GM23248 (cell line): ENCODE measurements around the gene CREB5. TPM values are rescaled to one million over a fixed set of nuclear protein-coding genes. Genes with fewer than 3 reads are reported as not detected.
"Not testable (repeated sequence)": the region's sequence is repeated elsewhere in the genome, so short reads cannot be mapped to it uniquely, and the experiment has no call there.

Experiments used
- DNase-seq: peaks from one replicate; pipeline ENCODE4 v3.0.0-alpha.2; 2015
- H2AFZ ChIP-seq: fragments of 200-600 bp; sonication (generic); 2 replicates; pipeline ENCODE4 v1.6.1; 2016; ENCODE audit warnings: antibody characterized with exemption
- H3F3A ChIP-seq: fragments of 200-600 bp; sonication (generic); 2 replicates; pipeline ENCODE4 v1.6.1; 2016; ENCODE audit warnings: mild to moderate bottlenecking, antibody characterized with exemption, mixed run types; ENCODE audit not compliant: insufficient read depth
- H3K27ac ChIP-seq: fragments of 200-600 bp; sonication (generic); 2 replicates; pipeline ENCODE4 v1.5.1; 2016; ENCODE audit warnings: mild to moderate bottlenecking
- H3K27me3 ChIP-seq: fragments of 200-600 bp; sonication (generic); replicated peaks from 2 replicates; pipeline ENCODE4 v1.6.1; 2016; ENCODE audit warnings: mild to moderate bottlenecking; ENCODE audit not compliant: insufficient read depth
- H3K36me3 ChIP-seq: fragments of 200-600 bp; sonication (generic); 2 replicates; pipeline ENCODE4 v1.6.1; 2016; ENCODE audit warnings: low read depth, mild to moderate bottlenecking
- H3K4me1 ChIP-seq: fragments of 200-600 bp; sonication (generic); 2 replicates; pipeline ENCODE4 v1.6.1; 2016; ENCODE audit warnings: mild to moderate bottlenecking; ENCODE audit not compliant: insufficient read depth
- H3K4me2 ChIP-seq: fragments of 200-600 bp; sonication (generic); one replicate; pipeline ENCODE4 v1.6.1; 2016; ENCODE audit warnings: mild to moderate bottlenecking; ENCODE audit not compliant: unreplicated experiment
- H3K4me3 ChIP-seq: fragments of 200-600 bp; sonication (generic); 2 replicates; pipeline ENCODE4 v1.5.1; 2016; ENCODE audit warnings: mild to moderate bottlenecking
- H3K79me2 ChIP-seq: fragments of 200-600 bp; sonication (generic); 2 replicates; pipeline ENCODE4 v1.6.1; 2016; ENCODE audit warnings: mild to moderate bottlenecking; ENCODE audit not compliant: insufficient read depth
- H3K9ac ChIP-seq: fragments of 200-600 bp; sonication (generic); 2 replicates; pipeline ENCODE4 v1.6.1; 2016; ENCODE audit warnings: mild to moderate bottlenecking
- H3K9me2 ChIP-seq: fragments of 200-600 bp; sonication (generic); 2 replicates; pipeline ENCODE4 v1.6.1; 2016; ENCODE audit warnings: mixed run types, mild to moderate bottlenecking, moderate library complexity; ENCODE audit not compliant: insufficient read depth
- H3K9me3 ChIP-seq: fragments of 200-600 bp; sonication (generic); one replicate; pipeline ENCODE4 v1.6.1; 2017; ENCODE audit warnings: low read depth
- H4K20me1 ChIP-seq: fragments of 200-600 bp; sonication (generic); 2 replicates; pipeline ENCODE4 v1.6.0; 2016; ENCODE audit not compliant: insufficient read depth
- EZH2 ChIP-seq: fragments of 200-600 bp; sonication (generic); IDR thresholded peaks from 2 replicates; pipeline ENCODE4 v1.6.1; 2018; ENCODE audit warnings: antibody characterized with exemption, mild to moderate bottlenecking; ENCODE audit not compliant: insufficient read depth, poor library complexity, severe bottlenecking
- EZH2phosphoT487 ChIP-seq: fragments of 200-600 bp; sonication (generic); IDR thresholded peaks from 2 replicates; pipeline ENCODE4 v1.6.1; 2018; ENCODE audit warnings: antibody characterized with exemption, moderate library complexity, mild to moderate bottlenecking, low read depth; ENCODE audit not compliant: insufficient read depth
- WGBS, 2 experiments: methylation state at CpG; one replicate each; pipeline ENCODE4 v1.1.6; 2015 to 2017; ENCODE audit warnings: low lambda C conversion rate in 2 of 2, low coverage in 1 of 2; ENCODE audit errors: missing lambda C conversion rate in 2 of 2; 5-methylcytosine and 5-hydroxymethylcytosine counted together
- in situ Hi-C: fragments of 300-500 bp; cut with MboI; formaldehyde crosslinking; loops from 2 replicates; pipeline ENCODE4 v1.15.0; 2020
- polyA plus RNA-seq: library from polyadenylated mRNA; unstranded; fragments of >200 nt; fragmentation: Nextera tagmentation; extraction: Ambion mirVana; gene quantifications from 2 replicates; pipeline ENCODE4 v1.2.1, GENCODE V29; 2016
- total RNA-seq: library from RNA; depleted of rRNA; stranded (reverse); fragments of >200 nt; shearing (Covaris generic); gene quantifications from 2 replicates; pipeline ENCODE4 v1.2.3, GENCODE V29; 2014

Gene CREB5
- total and polyA plus RNA-seq, 2 experiments from 2014 or later: 13.6 to 19.2 TPM

DNA sequence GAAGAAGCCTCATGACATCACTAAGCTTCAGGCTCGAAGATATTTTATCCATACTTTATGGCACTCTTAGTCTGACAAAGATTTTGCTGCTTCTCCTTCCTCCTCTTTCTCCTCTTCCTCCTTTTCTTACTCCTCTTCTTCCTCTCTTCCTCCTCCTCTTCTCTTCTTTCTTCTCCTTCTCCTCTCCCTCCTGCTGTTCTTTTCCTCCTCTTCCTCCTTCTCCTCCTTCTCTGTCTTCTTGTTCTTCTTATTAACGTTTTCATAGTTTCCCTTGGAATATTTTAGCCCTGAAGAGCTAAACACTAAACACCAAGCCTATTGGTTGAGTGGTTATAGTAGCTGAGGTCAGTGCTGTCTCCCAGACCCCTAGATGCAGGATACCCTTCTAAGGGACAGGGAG lies 137.7 kb downstream of the CREB5 start:
- TF ChIP-seq EZH2phosphoT487 (no peak), EZH2 (no peak)
- no peaks in the 10 kb centered on the region for H3K36me3 ChIP-seq
- H3K9me2 ChIP-seq: no peaks in the 10 kb centered on the region
- H2AFZ ChIP-seq: no peak overlapping the region
- 66 to 78% methylated on average over 2 of the region's 2 CpGs for WGBS, 2 experiments
- DNase-seq: no peak
- no peaks in the 10 kb centered on the region for H3K79me2 ChIP-seq
- in situ Hi-C loops: no loop called here
- no peak overlapping the region for H3K27ac ChIP-seq
- H3F3A ChIP-seq: no peaks in the 10 kb centered on the region
- H3K27me3 ChIP-seq: no peaks in the 10 kb centered on the region
- peaks cover 10% of the 10 kb centered on the region for H3K4me1 ChIP-seq
- no peak overlapping the region for H3K9ac ChIP-seq
- H4K20me1 ChIP-seq: no peaks in the 10 kb centered on the region
- H3K4me2 ChIP-seq: no peak overlapping the region
- H3K4me3 ChIP-seq: no peak overlapping the region
- no peaks in the 10 kb centered on the region for H3K9me3 ChIP-seq

DNA sequence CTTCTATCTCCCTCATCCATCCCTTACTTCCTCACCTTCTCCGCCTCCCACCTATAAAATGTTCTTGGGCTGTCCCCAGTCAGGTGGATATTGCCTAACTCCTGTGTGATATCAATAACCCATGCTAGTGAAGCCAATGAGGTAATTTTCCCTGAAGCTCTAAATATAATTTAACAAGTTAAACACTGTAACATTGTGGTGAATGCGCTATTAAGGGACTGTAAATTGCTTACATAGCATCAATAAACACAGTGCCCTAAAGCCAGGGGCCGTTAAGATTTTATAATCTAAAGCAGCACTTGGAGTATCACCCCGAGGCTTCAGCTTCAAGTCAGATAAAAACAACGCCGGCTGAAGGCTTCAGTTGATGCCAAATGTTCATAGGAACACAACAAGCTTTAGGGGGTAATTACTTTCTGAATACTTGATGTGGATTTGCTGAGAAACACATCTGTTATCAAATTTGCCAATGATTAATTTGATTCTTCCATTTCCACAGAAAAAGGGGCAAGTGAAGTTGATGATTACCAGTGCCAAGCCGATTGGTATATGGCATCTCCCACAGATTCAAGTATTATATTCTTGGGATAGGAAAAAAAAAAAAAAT lies 138.4 kb downstream of the CREB5 start:
- no peaks in the 10 kb centered on the region for H3K9me2 ChIP-seq
- no peak overlapping the region for H3K4me3 ChIP-seq
- H3K36me3 ChIP-seq: no peaks in the 10 kb centered on the region
- no peak overlapping the region for H3K27ac ChIP-seq
- 42 to 56% methylated on average over 7 of the region's 7 CpGs for WGBS, 2 experiments
- no peaks in the 10 kb centered on the region for H3K79me2 ChIP-seq
- H2AFZ ChIP-seq: no peak overlapping the region
- in situ Hi-C loops: no loop called here
- H3K9ac ChIP-seq: no peak overlapping the region
- no peak for DNase-seq
- H4K20me1 ChIP-seq: no peaks in the 10 kb centered on the region
- no peaks in the 10 kb centered on the region for H3F3A ChIP-seq
- H3K4me1 ChIP-seq: peaks cover 10% of the 10 kb centered on the region
- TF ChIP-seq EZH2phosphoT487: no peak
- no peak for TF ChIP-seq EZH2
- H3K9me3 ChIP-seq: no peaks in the 10 kb centered on the region
- H3K4me2 ChIP-seq: peak overlapping the region; percentile 32
- no peaks in the 10 kb centered on the region for H3K27me3 ChIP-seq

- in situ Hi-C loops: no loop called here
- no peaks in the 10 kb centered on the region for H4K20me1 ChIP-seq
- H3K27me3 ChIP-seq: no peaks in the 10 kb centered on the region
- H3K36me3 ChIP-seq: no peaks in the 10 kb centered on the region
- peak; percentile 49 for DNase-seq
- 0 out of 2 replicates have a peak overlapping the region, but pooled peaks have one; percentile 13 for H3K4me3 ChIP-seq
- H3K4me2 ChIP-seq: peak overlapping the region; percentile 32
- H3K79me2 ChIP-seq: no peaks in the 10 kb centered on the region
- no peaks in the 10 kb centered on the region for H3K9me2 ChIP-seq
- TF ChIP-seq EZH2phosphoT487 (no peak), EZH2 (no peak)
- peaks cover 10% of the 10 kb centered on the region for H3K4me1 ChIP-seq
- H3K27ac ChIP-seq: no peak overlapping the region
- H3K9ac ChIP-seq: no peak overlapping the region
- H3K9me3 ChIP-seq: no peaks in the 10 kb centered on the region
- 0 out of 2 replicates have a peak overlapping the region, but pooled peaks have one; percentile 35 for H2AFZ ChIP-seq
- 26 to 46% methylated on average over 5 of the region's 5 CpGs for WGBS, 2 experiments
- no peaks in the 10 kb centered on the region for H3F3A ChIP-seq
These were observed 139.0 kb downstream of the CREB5 start for GRCh38 chr7:28551331-28551730.

GRCh38 chr7:28551766-28552165 lies 139.4 kb downstream of the CREB5 start:
- Histone ChIP-seq H3K4me2 (peak overlapping the region; percentile 32), H2AFZ (0 out of 2 replicates have a peak overlapping the region, but pooled peaks have one; percentile 35), H3K4me1 (peaks cover 10% of the 10 kb centered on the region)
- H3K79me2 ChIP-seq, H3K9me2 ChIP-seq, H3K9ac ChIP-seq, H4K20me1 ChIP-seq, H3K9me3 ChIP-seq, H3K36me3 ChIP-seq, H3K27me3 ChIP-seq, in situ Hi-C loops, H3K4me3 ChIP-seq, DNase-seq, H3K27ac ChIP-seq, H3F3A ChIP-seq: not testable (repeated sequence)
- 57 to 59% methylated on average over 1 of the region's 1 CpG for WGBS, 2 experiments
